GM12891 (cell line): Measurements from ENCODE around the gene RANBP10.

Experiments
- POLR2A ChIP-seq: IDR thresholded peaks from 2 replicates; pipeline ENCODE4 v1.6.1; 2011; ENCODE audit warnings: low read depth, low read length, control low read depth
- POLR2AphosphoS5 ChIP-seq: IDR thresholded peaks from 2 replicates; pipeline ENCODE4 v1.6.1; 2011; ENCODE audit warnings: low read depth, low read length, control low read depth

DNA sequence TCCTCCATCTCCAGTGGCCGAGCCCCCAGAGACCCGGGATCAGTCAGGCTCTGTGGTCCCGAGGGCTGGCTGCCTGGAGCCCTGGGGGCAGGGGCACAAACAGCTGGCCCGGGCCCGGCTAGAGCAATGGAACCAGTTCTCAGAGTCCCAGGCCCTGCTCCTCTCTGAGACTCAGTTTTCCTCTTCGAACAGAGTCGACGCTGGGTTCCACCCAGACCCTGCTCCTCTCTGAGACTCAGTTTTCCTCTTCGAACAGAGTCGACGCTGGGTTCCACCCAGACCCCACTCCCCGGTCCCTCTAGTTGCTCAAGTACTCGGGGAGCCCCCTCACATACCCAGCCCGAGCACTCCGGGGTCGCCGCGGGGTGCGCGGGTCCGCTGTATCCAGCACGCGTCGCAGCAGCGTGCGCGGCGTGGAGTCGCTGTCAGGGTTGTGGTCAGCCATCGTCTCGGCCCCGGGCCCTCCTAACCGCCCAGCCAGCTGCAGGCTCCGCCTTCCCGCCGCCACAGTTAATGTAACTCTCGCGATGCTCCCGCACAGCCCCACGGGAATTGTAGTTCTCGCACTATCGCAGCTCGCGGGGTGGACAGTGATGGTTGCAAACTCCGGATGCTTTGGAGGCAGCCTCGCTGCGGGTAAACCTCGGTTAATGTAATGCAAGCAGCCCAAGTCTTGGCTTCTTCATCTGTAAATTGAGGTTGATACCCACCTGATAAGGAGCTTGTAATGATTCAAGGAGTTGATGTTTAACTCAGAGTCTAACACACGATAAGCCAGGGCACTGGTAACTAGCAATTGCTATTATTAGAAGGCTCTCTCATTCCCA, 27.3 kb upstream of the RANBP10 start:
- TF ChIP-seq POLR2AphosphoS5, result peak; percentile 85
- peak; percentile 90 for TF ChIP-seq POLR2A
